Measurements from ENCODE around the gene NPM1. TPM values are rescaled to one million over a fixed set of nuclear protein-coding genes. Genes with fewer than 3 reads are reported as not detected.
A peak's percentile ranks its signal among the peaks of the same experiment; 100 is the strongest.

Gene NPM1
- total RNA-seq, 1 experiment from 2014 or later: 2,693 TPM

- Histone ChIP-seq H3K9me3 (ENCODE audit: control insufficient read depth in 1 of 2, insufficient read depth in 1 of 2, low read depth in 1 of 2, low read length in 2 of 2) (no peaks in the 10 kb centered on the region), H3K4me2 (ENCODE audit: low read length) (peak overlapping the region; percentile 77), H3K9me2 (ENCODE audit: insufficient read depth) (no peaks in the 10 kb centered on the region), H3K27ac (ENCODE audit: low read depth, low read length) (peak overlapping the region; percentile 90), H3K9ac (ENCODE audit: low read length) (peak overlapping the region; percentile 88), H3K36me3 (ENCODE audit: control insufficient read depth in 1 of 2, insufficient read depth in 2 of 2, low read length in 2 of 2) (peaks cover 30 to 47% of the 10 kb centered on the region in 2 experiments), H3K4me1 (ENCODE audit: control insufficient read depth in 1 of 2, insufficient read depth in 2 of 2, low read length in 2 of 2) (peaks cover 17 to 48% of the 10 kb centered on the region in 2 experiments), H3K79me2 (ENCODE audit: insufficient read depth, low read length) (peaks cover 55% of the 10 kb centered on the region), H3K27me3 (ENCODE audit: insufficient read depth, low read length) (no peaks in the 10 kb centered on the region), H2AFZ (ENCODE audit: low read depth, low read length, poor library complexity, severe bottlenecking) (no peak overlapping the region), H3K4me3 (replicated peaks in 1 of 2; ENCODE audit: low read depth in 1 of 2, low read length in 2 of 2) (peak overlapping the region; percentile 51 to 80), H4K20me1 (ENCODE audit: insufficient read depth) (peaks cover 47% of the 10 kb centered on the region)
- no TSS peak for BruUV-seq (replicated peaks)
- intact Hi-C loops (cut with micrococcal nuclease): no loop called here
- RAD21 ChIA-PET (ENCODE audit: low non-redundant PET in 1 of 2, low total read pairs in 2 of 2, uncharacterized antibody in 2 of 2, unreplicated experiment in 2 of 2): interaction anchor here in 1 of 2 experiments (0.6 kb wide), 1 partner anchor 14 kb away, joined by 3 read pairs; no protein-coding TSS in a partner anchor
- no peak for DNase-seq (ENCODE audit: low read depth, low spot score)
- peak; percentile 31 for ATAC-seq
- POLR2A ChIA-PET: interaction anchor here (0.6 to 1.5 kb wide), 5 partner anchors 10 to 472 kb away, joined by 3 to 12 read pairs (median 3); partner anchors contain the start of gene FGF18
- CTCF ChIA-PET: interaction anchor here (1.5 kb wide), 1 partner anchor 23 kb away, joined by 4 read pairs; no protein-coding TSS in a partner anchor
- TF ChIP-seq EZH2 (IDR thresholded peaks at IDR 0.05) (no peak), CEBPB (IDR thresholded peaks at IDR 0.05; ENCODE audit: low read depth) (no peak), RAD21 (IDR thresholded peaks at IDR 0.05; ENCODE audit: low read depth) (no peak), SIN3A (IDR thresholded peaks at IDR 0.05; ENCODE audit: low read depth) (no peak), SP1 (IDR thresholded peaks at IDR 0.05; ENCODE audit: low read depth) (no peak), ZFX (IDR thresholded peaks at IDR 0.05) (peak; percentile 88), POLR2AphosphoS5 (IDR thresholded peaks at IDR 0.05; ENCODE audit: low read depth, low read length) (peak; percentile 69), ZNF274 (IDR thresholded peaks at IDR 0.05; ENCODE audit: low read depth, low read length) (no peak), TCF7L2 (IDR thresholded peaks at IDR 0.05; ENCODE audit: borderline replicate concordance, extremely low read depth, insufficient read depth, insufficient read length) (peak; percentile 4), ZBTB33 (IDR thresholded peaks at IDR 0.05; ENCODE audit: extremely low read depth, insufficient replicate concordance, low read length) (no peak), POLR2A (IDR thresholded peaks at IDR 0.05; ENCODE audit: borderline replicate concordance, extremely low read depth, insufficient read depth, insufficient read length) (no peak), JUND (IDR thresholded peaks at IDR 0.05) (no peak), CBX3 (IDR thresholded peaks at IDR 0.05; ENCODE audit: low read depth) (no peak), MAX (IDR thresholded peaks at IDR 0.05) (no peak), SRF (IDR thresholded peaks at IDR 0.05; ENCODE audit: low read depth) (no peak), ATF3 (IDR thresholded peaks at IDR 0.05) (no peak), ELF1 (IDR thresholded peaks at IDR 0.05; ENCODE audit: borderline replicate concordance, low read depth) (no peak)
- TF ChIP-seq, protein P1, sequence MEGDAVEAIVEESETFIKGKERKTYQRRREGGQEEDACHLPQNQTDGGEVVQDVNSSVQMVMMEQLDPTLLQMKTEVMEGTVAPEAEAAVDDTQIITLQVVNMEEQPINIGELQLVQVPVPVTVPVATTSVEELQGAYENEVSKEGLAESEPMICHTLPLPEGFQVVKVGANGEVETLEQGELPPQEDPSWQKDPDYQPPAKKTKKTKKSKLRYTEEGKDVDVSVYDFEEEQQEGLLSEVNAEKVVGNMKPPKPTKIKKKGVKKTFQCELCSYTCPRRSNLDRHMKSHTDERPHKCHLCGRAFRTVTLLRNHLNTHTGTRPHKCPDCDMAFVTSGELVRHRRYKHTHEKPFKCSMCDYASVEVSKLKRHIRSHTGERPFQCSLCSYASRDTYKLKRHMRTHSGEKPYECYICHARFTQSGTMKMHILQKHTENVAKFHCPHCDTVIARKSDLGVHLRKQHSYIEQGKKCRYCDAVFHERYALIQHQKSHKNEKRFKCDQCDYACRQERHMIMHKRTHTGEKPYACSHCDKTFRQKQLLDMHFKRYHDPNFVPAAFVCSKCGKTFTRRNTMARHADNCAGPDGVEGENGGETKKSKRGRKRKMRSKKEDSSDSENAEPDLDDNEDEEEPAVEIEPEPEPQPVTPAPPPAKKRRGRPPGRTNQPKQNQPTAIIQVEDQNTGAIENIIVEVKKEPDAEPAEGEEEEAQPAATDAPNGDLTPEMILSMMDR (IDR thresholded peaks at IDR 0.05 in 2 of 3, conservative IDR thresholded peaks at IDR 0.05 in 1 of 3; ENCODE audit: borderline replicate concordance in 1 of 3, insufficient read depth in 1 of 3, low read depth in 2 of 3, low read length in 2 of 3): no peak
- TF ChIP-seq, protein P2, sequence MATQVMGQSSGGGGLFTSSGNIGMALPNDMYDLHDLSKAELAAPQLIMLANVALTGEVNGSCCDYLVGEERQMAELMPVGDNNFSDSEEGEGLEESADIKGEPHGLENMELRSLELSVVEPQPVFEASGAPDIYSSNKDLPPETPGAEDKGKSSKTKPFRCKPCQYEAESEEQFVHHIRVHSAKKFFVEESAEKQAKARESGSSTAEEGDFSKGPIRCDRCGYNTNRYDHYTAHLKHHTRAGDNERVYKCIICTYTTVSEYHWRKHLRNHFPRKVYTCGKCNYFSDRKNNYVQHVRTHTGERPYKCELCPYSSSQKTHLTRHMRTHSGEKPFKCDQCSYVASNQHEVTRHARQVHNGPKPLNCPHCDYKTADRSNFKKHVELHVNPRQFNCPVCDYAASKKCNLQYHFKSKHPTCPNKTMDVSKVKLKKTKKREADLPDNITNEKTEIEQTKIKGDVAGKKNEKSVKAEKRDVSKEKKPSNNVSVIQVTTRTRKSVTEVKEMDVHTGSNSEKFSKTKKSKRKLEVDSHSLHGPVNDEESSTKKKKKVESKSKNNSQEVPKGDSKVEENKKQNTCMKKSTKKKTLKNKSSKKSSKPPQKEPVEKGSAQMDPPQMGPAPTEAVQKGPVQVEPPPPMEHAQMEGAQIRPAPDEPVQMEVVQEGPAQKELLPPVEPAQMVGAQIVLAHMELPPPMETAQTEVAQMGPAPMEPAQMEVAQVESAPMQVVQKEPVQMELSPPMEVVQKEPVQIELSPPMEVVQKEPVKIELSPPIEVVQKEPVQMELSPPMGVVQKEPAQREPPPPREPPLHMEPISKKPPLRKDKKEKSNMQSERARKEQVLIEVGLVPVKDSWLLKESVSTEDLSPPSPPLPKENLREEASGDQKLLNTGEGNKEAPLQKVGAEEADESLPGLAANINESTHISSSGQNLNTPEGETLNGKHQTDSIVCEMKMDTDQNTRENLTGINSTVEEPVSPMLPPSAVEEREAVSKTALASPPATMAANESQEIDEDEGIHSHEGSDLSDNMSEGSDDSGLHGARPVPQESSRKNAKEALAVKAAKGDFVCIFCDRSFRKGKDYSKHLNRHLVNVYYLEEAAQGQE (IDR thresholded peaks at IDR 0.05; ENCODE audit: low read depth): no peak
Measured at GRCh38 chr5:171387970-171388815, 544 bp downstream of the NPM1 start.
